GM18907 (cell line): ENCODE data around the gene ERH.

ENCODE experiments used
- ATAC-seq: cut with Tn5 transposase; IDR thresholded peaks from one replicate; pipeline ENCODE4 v1.9.1; 2021; ENCODE audit warnings: mild to moderate bottlenecking, moderate library complexity; ENCODE audit not compliant: unreplicated experiment

The ERH gene

DNA sequence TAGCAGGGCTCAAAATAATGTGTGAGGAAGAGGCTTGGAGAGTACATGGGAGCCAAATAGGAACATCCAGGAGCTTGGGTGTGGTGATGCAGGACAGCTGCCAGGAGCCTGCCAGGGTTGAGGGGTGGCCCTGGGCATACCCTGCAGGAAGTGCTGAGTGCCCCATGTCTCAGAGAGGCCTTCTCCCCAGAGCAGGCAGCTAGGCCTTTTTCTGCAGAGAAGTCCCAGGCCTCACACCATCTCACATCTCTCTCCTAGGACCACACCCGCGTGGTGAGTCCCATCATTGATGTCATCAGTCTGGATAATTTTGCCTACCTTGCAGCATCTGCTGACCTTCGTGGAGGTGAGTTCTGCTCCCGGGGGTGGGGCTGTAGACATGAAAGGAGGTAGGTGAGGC, 66.9 kb downstream of the ERH start:
- no peak for ATAC-seq
